Measurements from ENCODE around the gene CER1.
"Not testable (repeated sequence)": the region's sequence is repeated elsewhere in the genome, so short reads cannot be mapped to it uniquely, and the experiment has no call there.

CER1 gene

GRCh38 chr9:14715102-14715501 lies 7.4 kb downstream of the CER1 start:
- DNase-seq (ENCODE audit: low read depth), result peak; percentile 1

- no peak for DNase-seq (ENCODE audit: low read depth)
Observed at GRCh38 chr9:14713187-14713767, 9.3 kb downstream of the CER1 start.

GRCh38 chr9:14710804-14711203 lies 11.7 kb downstream of the CER1 start:
- peak; percentile 7 for DNase-seq (ENCODE audit: low read depth)

GRCh38 chr9:14706530-14707140 lies 15.9 kb downstream of the CER1 start:
- no peak for DNase-seq (ENCODE audit: low read depth)

GRCh38 chr9:14705079-14705478 lies 17.5 kb downstream of the CER1 start:
- no peak for DNase-seq (ENCODE audit: low read depth)

- DNase-seq (ENCODE audit: low read depth), result no peak
Observed at GRCh38 chr9:14704281-14704680, 18.3 kb downstream of the CER1 start.

GRCh38 chr9:14702200-14702720 lies 20.3 kb downstream of the CER1 start:
- no peak for DNase-seq (ENCODE audit: low read depth)

- DNase-seq (ENCODE audit: low read depth), result peak; percentile 74
Observed at GRCh38 chr9:14693251-14693861, 29.2 kb downstream of the CER1 start, which contains the start of gene ZDHHC21. TSS of gene ZDHHC21 (minus strand) at chr9:14693432. CDS start at chr9:14674340, 19,092 bp downstream.

- DNase-seq (ENCODE audit: low read depth), result peak; percentile 21
Observed at GRCh38 chr9:14692470-14693250, 29.9 kb downstream of the CER1 start.

- no peak for DNase-seq (ENCODE audit: low read depth)
Observed at GRCh38 chr9:14690948-14691730, 31.4 kb downstream of the CER1 start.

GRCh38 chr9:14687042-14687719 lies 35.4 kb downstream of the CER1 start:
- DNase-seq (ENCODE audit: low read depth), result peak; percentile 89

GRCh38 chr9:14686168-14686567 lies 36.4 kb downstream of the CER1 start:
- DNase-seq (ENCODE audit: low read depth), result no peak

- not testable (repeated sequence) for DNase-seq (ENCODE audit: low read depth)
Observed at GRCh38 chr9:14682616-14683015, 39.9 kb downstream of the CER1 start.

GRCh38 chr9:14678776-14679175 lies 43.8 kb downstream of the CER1 start:
- DNase-seq (ENCODE audit: low read depth), result no peak

- DNase-seq (ENCODE audit: low read depth), result no peak
Observed at GRCh38 chr9:14677872-14678271, 44.7 kb downstream of the CER1 start.

GRCh38 chr9:14677396-14677795 lies 45.1 kb downstream of the CER1 start:
- no peak for DNase-seq (ENCODE audit: low read depth)

GRCh38 chr9:14674630-14675029 lies 47.9 kb downstream of the CER1 start:
- no peak for DNase-seq (ENCODE audit: low read depth)

- DNase-seq (ENCODE audit: low read depth), result no peak
Observed at GRCh38 chr9:14671377-14671776, 51.2 kb downstream of the CER1 start.

GRCh38 chr9:14670718-14671117 lies 51.8 kb downstream of the CER1 start:
- DNase-seq (ENCODE audit: low read depth), result peak; percentile 32
